ENCODE results near the gene HSPA1A. TPM values are rescaled to one million over a fixed set of nuclear protein-coding genes. Genes with fewer than 3 reads are reported as not detected.
"Not testable (repeated sequence)": the region's sequence is repeated elsewhere in the genome, so short reads cannot be mapped to it uniquely, and the experiment has no call there.

The HSPA1A gene
- total and polyA plus RNA-seq, 4 donors = 90.6 to 1,149 (median 139) TPM

- Histone ChIP-seq H3K4me3 (no peak overlapping the region), H3K9me3 (ENCODE audit: control insufficient read depth in 4 of 4, insufficient read depth in 3 of 4, low read length in 3 of 4) (no peaks in the 10 kb centered on the region), H3K4me1 (ENCODE audit: control insufficient read depth in 5 of 5, insufficient read depth in 5 of 5, low read length in 5 of 5) (no peaks in the 10 kb centered on the region), H3K9ac (ENCODE audit: insufficient read depth in 1 of 2, low read length in 2 of 2) (no peak overlapping the region), H3K36me3 (ENCODE audit: control insufficient read depth in 4 of 4, insufficient read depth in 4 of 4, low read length in 4 of 4) (no peaks in the 10 kb centered on the region), H3K27ac (ENCODE audit: low read depth in 1 of 2, low read length in 1 of 2) (no peak overlapping the region), H3K27me3 (ENCODE audit: control insufficient read depth in 3 of 3, insufficient read depth in 3 of 3, low read length in 2 of 3) (no peaks in the 10 kb centered on the region)
- 100% methylated on average over 2 of the region's 2 CpGs for WGBS, 2 donors
- ATAC-seq (ENCODE audit: insufficient read depth, low FRiP score) = no peak
- DNase-seq = no peak
- TF ChIP-seq CTCF (IDR thresholded peaks at IDR 0.05; ENCODE audit: control extremely low read depth, extremely low read depth) = no peak
Measured at GRCh38 chr6:31850765-31851484, 35.6 kb downstream of the HSPA1A start.

GRCh38 chr6:31851485-31851832 is 36.1 kb downstream of the HSPA1A start:
- H3K36me3 ChIP-seq (ENCODE audit: control insufficient read depth in 4 of 4, insufficient read depth in 4 of 4, low read length in 4 of 4) = no peaks in the 10 kb centered on the region
- no peak for DNase-seq
- no peaks in the 10 kb centered on the region for H3K27me3 ChIP-seq (ENCODE audit: control insufficient read depth in 3 of 3, insufficient read depth in 3 of 3, low read length in 2 of 3)
- no peak overlapping the region for H3K9ac ChIP-seq (ENCODE audit: insufficient read depth in 1 of 2, low read length in 2 of 2)
- no peak overlapping the region for H3K4me3 ChIP-seq
- H3K9me3 ChIP-seq (ENCODE audit: control insufficient read depth in 4 of 4, insufficient read depth in 3 of 4, low read length in 3 of 4) = no peaks in the 10 kb centered on the region
- no peak for TF ChIP-seq CTCF (IDR thresholded peaks at IDR 0.05; ENCODE audit: control extremely low read depth, extremely low read depth)
- no peak for ATAC-seq (ENCODE audit: insufficient read depth, low FRiP score)
- 91% methylated on average over 2 of the region's 2 CpGs for WGBS, 2 donors
- no peaks in the 10 kb centered on the region for H3K4me1 ChIP-seq (ENCODE audit: control insufficient read depth in 5 of 5, insufficient read depth in 5 of 5, low read length in 5 of 5)
- H3K27ac ChIP-seq (ENCODE audit: low read depth in 1 of 2, low read length in 1 of 2) = no peak overlapping the region

- H3K9me3 ChIP-seq (ENCODE audit: control insufficient read depth in 4 of 4, insufficient read depth in 3 of 4, low read length in 3 of 4); H3K9ac ChIP-seq (ENCODE audit: insufficient read depth in 1 of 2, low read length in 2 of 2); H3K4me3 ChIP-seq; H3K27ac ChIP-seq (ENCODE audit: low read depth in 1 of 2, low read length in 1 of 2); H3K27me3 ChIP-seq (ENCODE audit: control insufficient read depth in 3 of 3, insufficient read depth in 3 of 3, low read length in 2 of 3); DNase-seq; H3K36me3 ChIP-seq (ENCODE audit: control insufficient read depth in 4 of 4, insufficient read depth in 4 of 4, low read length in 4 of 4); ATAC-seq (ENCODE audit: insufficient read depth, low FRiP score); H3K4me1 ChIP-seq (ENCODE audit: control insufficient read depth in 5 of 5, insufficient read depth in 5 of 5, low read length in 5 of 5): not testable (repeated sequence)
- WGBS, 2 donors = 91% methylated on average over 35 of the region's 35 CpGs
Measured at GRCh38 chr6:31851980-31852718, 36.8 kb downstream of the HSPA1A start.

- H3K9me3 ChIP-seq (ENCODE audit: control insufficient read depth in 4 of 4, insufficient read depth in 3 of 4, low read length in 3 of 4); H3K27me3 ChIP-seq (ENCODE audit: control insufficient read depth in 3 of 3, insufficient read depth in 3 of 3, low read length in 2 of 3); ATAC-seq (ENCODE audit: insufficient read depth, low FRiP score); DNase-seq; H3K27ac ChIP-seq (ENCODE audit: low read depth in 1 of 2, low read length in 1 of 2); H3K4me3 ChIP-seq; H3K9ac ChIP-seq (ENCODE audit: insufficient read depth in 1 of 2, low read length in 2 of 2); H3K4me1 ChIP-seq (ENCODE audit: control insufficient read depth in 5 of 5, insufficient read depth in 5 of 5, low read length in 5 of 5): not testable (repeated sequence)
- peaks cover 6 to 31% (median 11%) of the 10 kb centered on the region in 4 donors for H3K36me3 ChIP-seq (ENCODE audit: control insufficient read depth in 4 of 4, insufficient read depth in 4 of 4, low read length in 4 of 4)
- WGBS, 2 donors = 88 to 95% methylated on average over 8 of the region's 8 CpGs
Measured at GRCh38 chr6:31857774-31858173, 42.4 kb downstream of the HSPA1A start.

Measured in lung (tissue), 12 donors.